OCI-LY1 (cell line): ENCODE results near the gene LRRC8B.

Source experiments
- EZH2 ChIP-seq: fragments of 200-600 bp; sonication (generic), shearing (Covaris generic); IDR thresholded peaks from 2 replicates; pipeline ENCODE4 v1.8.0; 2017; ENCODE audit warnings: borderline replicate concordance, mixed run types, mild to moderate bottlenecking, antibody characterized with exemption, low read length, moderate library complexity, mixed read lengths
- TF ChIP-seq, protein P1 (sequence below): fragments of 200-600 bp; sonication (generic), shearing (Covaris generic); IDR thresholded peaks from 2 replicates; pipeline ENCODE4 v1.5.1; 2017; ENCODE audit warnings: mild to moderate bottlenecking, antibody characterized with exemption, low read length, moderate library complexity, mixed read lengths

DNA sequence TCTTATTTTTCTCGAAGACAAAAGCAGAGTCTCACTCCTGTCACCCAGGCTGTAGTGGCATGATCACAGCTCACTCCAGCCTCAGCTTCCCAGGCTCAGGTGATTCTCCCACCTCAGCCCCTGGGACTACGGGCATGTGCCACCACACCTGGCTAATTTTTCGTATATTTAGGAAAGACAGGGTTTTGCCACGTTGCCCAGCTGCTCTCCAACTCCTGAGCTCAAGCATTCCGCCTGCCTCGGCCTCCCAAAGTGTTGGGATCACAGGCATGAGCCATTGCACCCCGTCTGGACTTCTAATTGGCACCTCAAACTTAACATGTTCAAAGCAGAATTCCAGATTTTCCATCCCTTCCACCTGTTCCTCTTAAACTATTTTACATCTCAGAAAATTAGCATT, 89.3 kb downstream of the LRRC8B start:
- no peak for TF ChIP-seq EZH2
- TF ChIP-seq, protein P1, sequence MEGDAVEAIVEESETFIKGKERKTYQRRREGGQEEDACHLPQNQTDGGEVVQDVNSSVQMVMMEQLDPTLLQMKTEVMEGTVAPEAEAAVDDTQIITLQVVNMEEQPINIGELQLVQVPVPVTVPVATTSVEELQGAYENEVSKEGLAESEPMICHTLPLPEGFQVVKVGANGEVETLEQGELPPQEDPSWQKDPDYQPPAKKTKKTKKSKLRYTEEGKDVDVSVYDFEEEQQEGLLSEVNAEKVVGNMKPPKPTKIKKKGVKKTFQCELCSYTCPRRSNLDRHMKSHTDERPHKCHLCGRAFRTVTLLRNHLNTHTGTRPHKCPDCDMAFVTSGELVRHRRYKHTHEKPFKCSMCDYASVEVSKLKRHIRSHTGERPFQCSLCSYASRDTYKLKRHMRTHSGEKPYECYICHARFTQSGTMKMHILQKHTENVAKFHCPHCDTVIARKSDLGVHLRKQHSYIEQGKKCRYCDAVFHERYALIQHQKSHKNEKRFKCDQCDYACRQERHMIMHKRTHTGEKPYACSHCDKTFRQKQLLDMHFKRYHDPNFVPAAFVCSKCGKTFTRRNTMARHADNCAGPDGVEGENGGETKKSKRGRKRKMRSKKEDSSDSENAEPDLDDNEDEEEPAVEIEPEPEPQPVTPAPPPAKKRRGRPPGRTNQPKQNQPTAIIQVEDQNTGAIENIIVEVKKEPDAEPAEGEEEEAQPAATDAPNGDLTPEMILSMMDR = no peak
